C4-2B (cell line): ENCODE data around the gene ZDHHC1.

Experiments
- H3K27ac ChIP-seq: fragments of 450-650 bp; 2 replicates; pipeline ENCODE4 v1.5.1; 2017
- CTCF ChIP-seq: fragments of 450-650 bp; conservative IDR thresholded peaks from 2 replicates; pipeline ENCODE4 v1.5.1; 2017; ENCODE audit warnings: mild to moderate bottlenecking
- ZFX ChIP-seq: fragments of 450-650 bp; IDR thresholded peaks from 2 replicates; pipeline ENCODE4 v1.6.1; 2017

ZDHHC1 gene

GRCh38 chr16:67454104-67454503 is 37.8 kb upstream of the ZDHHC1 start:
- peak overlapping the region; percentile 96 for H3K27ac ChIP-seq
- no peak for TF ChIP-seq ZFX
- TF ChIP-seq CTCF = no peak

GRCh38 chr16:67451704-67452435 is 35.6 kb upstream of the ZDHHC1 start:
- H3K27ac ChIP-seq = peak overlapping the region; percentile 96
- TF ChIP-seq ZFX (peak; percentile 61; the same call in 1 of the 2 replicates), CTCF (peak; percentile 11)

GRCh38 chr16:67451061-67451703 is 34.9 kb upstream of the ZDHHC1 start:
- TF ChIP-seq ZFX = no peak
- no peak for TF ChIP-seq CTCF
- peak overlapping the region; percentile 96 for H3K27ac ChIP-seq

GRCh38 chr16:67449739-67450138 is 33.5 kb upstream of the ZDHHC1 start:
- H3K27ac ChIP-seq = peak overlapping the region; percentile 96

GRCh38 chr16:67449336-67449735 is 33.1 kb upstream of the ZDHHC1 start:
- H3K27ac ChIP-seq = peak overlapping the region; percentile 96; the same call in 1 of the 2 replicates
- TF ChIP-seq CTCF = no peak
- no peak for TF ChIP-seq ZFX

More at GRCh38 chr16:67449739-67450138, 33.5 kb upstream of the ZDHHC1 start:
- TF ChIP-seq CTCF (no peak), ZFX (no peak)

GRCh38 chr16:67448580-67448979 is 32.3 kb upstream of the ZDHHC1 start:
- no peak for TF ChIP-seq ZFX
- TF ChIP-seq CTCF = no peak
- peak overlapping the region; percentile 2; the same call in 1 of the 2 replicates for H3K27ac ChIP-seq

GRCh38 chr16:67447508-67448076 is 31.3 kb upstream of the ZDHHC1 start:
- H3K27ac ChIP-seq = peak overlapping the region; percentile 82
- TF ChIP-seq CTCF (peak; percentile 78), ZFX (no peak)
